ENCODE results near the gene YIF1A. TPM values are rescaled to one million over a fixed set of nuclear protein-coding genes. Genes with fewer than 3 reads are reported as not detected.
A peak's percentile ranks its signal among the peaks of the same experiment; 100 is the strongest.

YIF1A gene
- polyA plus RNA-seq, 1 experiment = 228 TPM

GRCh38 chr11:66268952-66269905, 19.7 kb downstream of the YIF1A start:
- POLR2A ChIA-PET = interaction anchor here (0.6 kb wide), 1 partner anchor 423 kb away, joined by 5 read pairs; no protein-coding TSS in a partner anchor
- CTCF ChIA-PET = interaction anchor here (1.0 to 8.7 kb wide), 6 partner anchors 8 to 44 kb away, joined by 3 to 60 read pairs (median 4); partner anchors contain the start of gene YIF1A
- Histone ChIP-seq H3K36me3 (ENCODE audit: control insufficient read depth, insufficient read depth, low read length) (peaks cover 39% of the 10 kb centered on the region), H3K27me3 (ENCODE audit: control insufficient read depth, insufficient read depth, low read length) (no peaks in the 10 kb centered on the region), H3K4me3 (ENCODE audit: low read depth, low read length) (peak overlapping the region; percentile 92)
- peak; percentile 51 for TF ChIP-seq CTCF (IDR thresholded peaks at IDR 0.05; ENCODE audit: insufficient read depth, low read depth, low read length)
- DNase-seq (ENCODE audit: low read depth) = no peak

- Histone ChIP-seq H3K27me3 (ENCODE audit: control insufficient read depth, insufficient read depth, low read length) (no peaks in the 10 kb centered on the region), H3K36me3 (ENCODE audit: control insufficient read depth, insufficient read depth, low read length) (peaks cover 40% of the 10 kb centered on the region), H3K4me3 (ENCODE audit: low read depth, low read length) (peak within 1 kb of the TSS; percentile 92)
- ChIA-PET POLR2A (interaction anchor here (1.1 kb wide), 1 partner anchor 21 kb away, joined by 7 read pairs; the partner anchor contains the start of gene YIF1A), CTCF (interaction anchor here (1.0 to 8.7 kb wide), 5 partner anchors 9 to 45 kb away, joined by 3 to 60 read pairs (median 4); partner anchors contain the start of gene YIF1A)
- peak; percentile 94 for DNase-seq (ENCODE audit: low read depth)
- TF ChIP-seq CTCF (IDR thresholded peaks at IDR 0.05; ENCODE audit: insufficient read depth, low read depth, low read length) = no peak
Measured at GRCh38 chr11:66268244-66268951, 20.5 kb downstream of the YIF1A start, which contains the start of gene RAB1B. TSS of gene RAB1B (plus strand) at chr11:66268639. CDS start at chr11:66268680, 41 bp downstream.

GRCh38 chr11:66267379-66268243, 21.3 kb downstream of the YIF1A start:
- CTCF ChIA-PET = interaction anchor here (0.6 to 8.7 kb wide), 5 partner anchors 9 to 765 kb away, joined by 3 to 60 read pairs (median 4); partner anchors contain the start of gene YIF1A
- POLR2A ChIA-PET = interaction anchor here (1.1 kb wide), 1 partner anchor 22 kb away, joined by 7 read pairs; the partner anchor contains the start of gene YIF1A
- DNase-seq (ENCODE audit: low read depth) = no peak
- Histone ChIP-seq H3K36me3 (ENCODE audit: control insufficient read depth, insufficient read depth, low read length) (peaks cover 35% of the 10 kb centered on the region), H3K4me3 (ENCODE audit: low read depth, low read length) (peak overlapping the region; percentile 92), H3K27me3 (ENCODE audit: control insufficient read depth, insufficient read depth, low read length) (no peaks in the 10 kb centered on the region)
- peak; percentile 25; the same call in 1 of the 2 replicates for TF ChIP-seq CTCF (IDR thresholded peaks at IDR 0.05; ENCODE audit: insufficient read depth, low read depth, low read length)

- ChIA-PET POLR2A (interaction anchor here (0.6 to 1.1 kb wide), 2 partner anchors 22 to 222 kb away, joined by 3 to 7 read pairs; partner anchors contain the start of gene YIF1A), CTCF (interaction anchor here (1.5 to 8.7 kb wide), 3 partner anchors 15 to 46 kb away, joined by 3 to 60 read pairs (median 6); partner anchors contain the start of gene YIF1A)
- Histone ChIP-seq H3K36me3 (ENCODE audit: control insufficient read depth, insufficient read depth, low read length) (peaks cover 33% of the 10 kb centered on the region), H3K4me3 (ENCODE audit: low read depth, low read length) (peak overlapping the region; percentile 92), H3K27me3 (ENCODE audit: control insufficient read depth, insufficient read depth, low read length) (no peaks in the 10 kb centered on the region)
- TF ChIP-seq CTCF (IDR thresholded peaks at IDR 0.05; ENCODE audit: insufficient read depth, low read depth, low read length) = no peak
- no peak for DNase-seq (ENCODE audit: low read depth)
Measured at GRCh38 chr11:66267039-66267378, 21.9 kb downstream of the YIF1A start.
